Measurements from ENCODE around the gene LTA4H.

LTA4H gene

GRCh38 chr12:95966287-95966870 lies 69.0 kb downstream of the LTA4H start:
- TF ChIP-seq TAF1 (IDR thresholded peaks at IDR 0.05; ENCODE audit: borderline replicate concordance, low read depth, low read length) (no peak), POLR2AphosphoS5 (IDR thresholded peaks at IDR 0.05; ENCODE audit: low read depth, low read length) (no peak)
- no peak for FAIRE-seq
- DNase-seq (ENCODE audit: insufficient read length), result no peak

DNA sequence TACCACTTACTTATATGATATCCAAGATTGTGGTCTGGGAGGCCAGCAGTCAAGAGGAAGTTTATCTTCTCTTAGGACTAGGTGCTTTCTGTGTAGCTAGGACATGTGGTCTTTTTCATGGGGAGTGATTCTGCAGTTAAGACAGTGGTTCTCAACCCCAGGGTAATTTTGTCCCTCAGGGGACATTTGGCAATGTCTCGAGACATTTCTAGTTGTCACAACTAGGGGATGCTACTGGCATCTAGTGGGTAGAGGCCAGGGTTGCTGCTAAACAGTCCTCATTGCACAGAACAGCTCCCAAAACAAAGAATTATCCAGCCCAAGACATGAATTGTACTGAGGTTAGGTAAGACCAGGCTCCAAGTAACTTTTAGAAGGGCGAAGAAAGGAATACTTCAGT lies 72.3 kb downstream of the LTA4H start:
- TF ChIP-seq TAF1 (IDR thresholded peaks at IDR 0.05; ENCODE audit: borderline replicate concordance, low read depth, low read length) (no peak), POLR2A (IDR thresholded peaks at IDR 0.05; ENCODE audit: low read depth, low read length) (no peak), POLR2AphosphoS5 (IDR thresholded peaks at IDR 0.05; ENCODE audit: low read depth, low read length) (no peak)
- DNase-seq (ENCODE audit: insufficient read length) (no peak), FAIRE-seq (no peak)

GRCh38 chr12:95962222-95962621 lies 73.2 kb downstream of the LTA4H start:
- TF ChIP-seq POLR2AphosphoS5 (IDR thresholded peaks at IDR 0.05; ENCODE audit: low read depth, low read length) (no peak), TAF1 (IDR thresholded peaks at IDR 0.05; ENCODE audit: borderline replicate concordance, low read depth, low read length) (no peak), POLR2A (IDR thresholded peaks at IDR 0.05; ENCODE audit: low read depth, low read length) (no peak)
- DNase-seq (ENCODE audit: insufficient read length) (no peak), FAIRE-seq (no peak)

GRCh38 chr12:95960241-95960640 lies 75.1 kb downstream of the LTA4H start:
- no peak for TF ChIP-seq POLR2AphosphoS5 (IDR thresholded peaks at IDR 0.05; ENCODE audit: low read depth, low read length)
- TF ChIP-seq TAF1 (IDR thresholded peaks at IDR 0.05; ENCODE audit: borderline replicate concordance, low read depth, low read length), result no peak
- no peak for TF ChIP-seq POLR2A (IDR thresholded peaks at IDR 0.05; ENCODE audit: low read depth, low read length)
- no peak for DNase-seq (ENCODE audit: insufficient read length)
- FAIRE-seq, result no peak

DNA sequence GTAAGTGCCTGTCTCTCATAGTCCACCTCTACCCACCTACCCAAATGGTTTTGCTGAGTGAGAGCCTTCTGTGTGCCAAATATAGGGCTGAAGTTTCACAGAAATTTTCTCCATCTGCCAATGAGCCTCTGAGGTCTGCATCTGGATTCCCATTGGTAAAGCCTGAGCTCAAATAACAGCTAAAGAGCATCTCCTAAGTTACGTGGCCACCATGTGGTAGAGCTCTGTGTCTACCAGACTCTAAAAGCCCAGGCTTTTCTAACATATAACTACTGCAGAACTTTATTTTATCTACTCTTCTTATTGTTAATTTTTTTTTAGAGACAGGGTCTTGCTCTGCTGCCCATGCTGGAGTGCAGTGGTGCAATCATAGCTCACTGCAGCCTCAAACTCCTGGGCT lies 76.3 kb downstream of the LTA4H start:
- FAIRE-seq (no peak), DNase-seq (ENCODE audit: insufficient read length) (no peak)
- TF ChIP-seq POLR2A (IDR thresholded peaks at IDR 0.05; ENCODE audit: low read depth, low read length), result no peak

DNA sequence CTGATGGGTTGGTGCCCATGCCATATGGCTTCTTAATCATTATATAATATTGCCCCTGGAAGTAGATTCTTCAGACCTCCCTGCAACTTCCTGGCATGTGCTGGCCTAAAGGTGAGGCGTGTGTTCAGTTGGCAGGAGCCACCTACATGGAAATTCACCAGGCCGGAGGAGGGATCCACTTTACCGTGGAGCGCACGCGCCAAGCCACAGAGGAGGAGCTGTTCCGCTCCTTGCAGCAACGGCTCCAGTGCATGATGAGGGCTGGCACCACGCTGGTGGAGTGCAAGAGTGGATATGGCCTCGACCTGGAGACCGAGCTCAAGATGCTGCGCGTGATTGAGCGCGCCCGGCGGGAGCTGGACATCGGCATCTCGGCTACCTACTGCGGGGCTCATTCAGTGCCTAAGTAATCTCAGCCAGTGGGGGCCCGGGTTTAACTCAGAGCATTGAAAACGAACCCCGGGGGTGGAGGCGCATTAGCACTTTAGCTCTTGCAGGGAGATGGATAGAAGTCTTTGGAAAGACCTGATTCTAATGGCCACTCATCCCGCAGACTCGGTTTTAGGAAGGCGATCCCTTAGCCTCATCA lies 78.7 kb downstream of the LTA4H start:
- no peak for FAIRE-seq
- no peak for TF ChIP-seq POLR2A (IDR thresholded peaks at IDR 0.05; ENCODE audit: low read depth, low read length)
- DNase-seq (ENCODE audit: insufficient read length), result no peak

DNA sequence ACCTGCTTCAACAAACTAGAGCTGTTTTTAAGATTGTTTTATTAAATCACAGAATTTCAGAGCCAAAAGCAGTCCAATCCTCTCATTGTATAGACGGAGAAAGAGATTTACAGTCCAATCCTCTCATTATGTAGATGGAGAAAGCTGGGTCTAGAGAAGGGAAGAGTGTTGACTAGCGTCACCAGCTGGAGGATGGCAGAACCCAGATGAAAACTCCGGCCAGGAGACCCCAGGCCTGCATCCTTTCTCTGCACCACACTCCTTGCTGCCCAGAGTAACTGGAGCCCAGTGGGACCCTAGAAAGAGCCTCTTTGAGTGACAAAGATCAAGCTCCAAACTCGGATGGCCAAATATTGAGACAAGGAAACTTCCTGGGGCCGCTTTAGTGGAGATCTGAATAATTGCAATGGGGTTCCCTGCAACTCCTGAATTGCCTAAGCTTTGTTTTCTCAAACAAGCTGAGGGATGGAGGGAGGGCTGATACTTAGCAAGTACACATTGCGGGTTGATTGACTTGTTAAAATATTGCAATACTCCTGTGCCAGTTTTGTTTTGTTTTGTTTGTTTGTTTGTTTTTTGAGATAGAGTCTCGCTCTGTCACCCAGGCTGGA lies 79.7 kb downstream of the LTA4H start:
- no peak for DNase-seq (ENCODE audit: insufficient read length)
- no peak for FAIRE-seq
- TF ChIP-seq POLR2AphosphoS5 (IDR thresholded peaks at IDR 0.05; ENCODE audit: low read depth, low read length) (no peak), POLR2A (IDR thresholded peaks at IDR 0.05; ENCODE audit: low read depth, low read length) (no peak), TAF1 (IDR thresholded peaks at IDR 0.05; ENCODE audit: borderline replicate concordance, low read depth, low read length) (no peak)

DNA sequence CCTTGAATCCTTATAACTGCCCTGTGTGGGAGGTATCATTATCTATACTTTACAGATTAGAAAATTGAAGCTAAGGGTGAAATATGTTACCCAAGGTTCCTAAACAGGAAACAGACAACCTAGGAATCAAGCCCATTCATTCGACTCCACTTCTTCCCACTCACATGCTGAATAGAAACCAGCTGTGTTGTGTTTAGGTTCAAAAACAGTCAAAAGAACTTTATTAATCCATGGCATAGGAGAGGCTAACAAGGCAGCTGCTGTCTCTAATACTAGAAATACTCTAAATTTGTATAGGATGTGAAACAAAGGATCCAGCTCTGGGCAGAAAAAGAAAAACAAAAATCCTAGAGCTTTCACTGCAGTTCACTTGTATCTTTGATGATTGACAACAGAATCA lies 82.4 kb downstream of the LTA4H start:
- TF ChIP-seq POLR2AphosphoS5 (IDR thresholded peaks at IDR 0.05; ENCODE audit: low read depth, low read length) (no peak), POLR2A (IDR thresholded peaks at IDR 0.05; ENCODE audit: low read depth, low read length) (no peak), TAF1 (IDR thresholded peaks at IDR 0.05; ENCODE audit: borderline replicate concordance, low read depth, low read length) (no peak)
- FAIRE-seq (no peak), DNase-seq (ENCODE audit: insufficient read length) (no peak)

- DNase-seq (ENCODE audit: insufficient read length) (no peak), FAIRE-seq (no peak)
- TF ChIP-seq POLR2AphosphoS5 (IDR thresholded peaks at IDR 0.05; ENCODE audit: low read depth, low read length), result no peak
- TF ChIP-seq TAF1 (IDR thresholded peaks at IDR 0.05; ENCODE audit: borderline replicate concordance, low read depth, low read length), result no peak
- no peak for TF ChIP-seq POLR2A (IDR thresholded peaks at IDR 0.05; ENCODE audit: low read depth, low read length)
Observed at GRCh38 chr12:95951515-95951914, 83.9 kb downstream of the LTA4H start.

All from GM12892 (cell line).